ENCODE results near the gene NEO1.

Gene NEO1

DNA sequence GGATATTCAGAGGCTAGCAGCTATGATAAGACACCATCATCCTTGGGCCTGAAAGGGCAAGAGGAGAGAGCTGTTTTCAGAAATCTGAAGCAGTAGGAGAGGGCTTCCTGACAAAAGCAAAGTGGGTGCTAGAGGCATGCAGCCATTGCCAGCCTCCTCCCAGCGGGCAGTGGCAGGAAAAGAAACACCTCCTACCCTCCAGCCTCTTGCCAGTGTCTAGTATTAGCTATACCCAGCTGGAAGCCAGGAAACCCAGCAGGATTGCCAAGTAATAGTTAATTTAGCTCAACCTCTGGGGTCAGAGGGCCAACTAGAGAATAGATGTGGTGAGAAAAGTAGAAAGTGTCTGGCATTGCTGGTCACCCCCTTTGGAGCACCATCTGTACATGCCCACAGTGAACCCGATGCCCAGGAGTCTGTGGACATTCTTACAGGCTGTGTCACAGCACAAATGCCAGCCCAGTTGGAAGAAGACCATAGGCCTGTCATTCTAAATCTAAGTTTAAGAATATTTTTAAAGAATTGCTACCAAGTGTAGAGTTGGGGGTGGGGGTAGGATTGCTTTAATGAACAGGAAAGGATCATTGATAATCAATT lies 231.2 kb downstream of the NEO1 start:
- TF ChIP-seq, protein P1, sequence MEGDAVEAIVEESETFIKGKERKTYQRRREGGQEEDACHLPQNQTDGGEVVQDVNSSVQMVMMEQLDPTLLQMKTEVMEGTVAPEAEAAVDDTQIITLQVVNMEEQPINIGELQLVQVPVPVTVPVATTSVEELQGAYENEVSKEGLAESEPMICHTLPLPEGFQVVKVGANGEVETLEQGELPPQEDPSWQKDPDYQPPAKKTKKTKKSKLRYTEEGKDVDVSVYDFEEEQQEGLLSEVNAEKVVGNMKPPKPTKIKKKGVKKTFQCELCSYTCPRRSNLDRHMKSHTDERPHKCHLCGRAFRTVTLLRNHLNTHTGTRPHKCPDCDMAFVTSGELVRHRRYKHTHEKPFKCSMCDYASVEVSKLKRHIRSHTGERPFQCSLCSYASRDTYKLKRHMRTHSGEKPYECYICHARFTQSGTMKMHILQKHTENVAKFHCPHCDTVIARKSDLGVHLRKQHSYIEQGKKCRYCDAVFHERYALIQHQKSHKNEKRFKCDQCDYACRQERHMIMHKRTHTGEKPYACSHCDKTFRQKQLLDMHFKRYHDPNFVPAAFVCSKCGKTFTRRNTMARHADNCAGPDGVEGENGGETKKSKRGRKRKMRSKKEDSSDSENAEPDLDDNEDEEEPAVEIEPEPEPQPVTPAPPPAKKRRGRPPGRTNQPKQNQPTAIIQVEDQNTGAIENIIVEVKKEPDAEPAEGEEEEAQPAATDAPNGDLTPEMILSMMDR (IDR thresholded peaks at IDR 0.05), result no peak

DNA sequence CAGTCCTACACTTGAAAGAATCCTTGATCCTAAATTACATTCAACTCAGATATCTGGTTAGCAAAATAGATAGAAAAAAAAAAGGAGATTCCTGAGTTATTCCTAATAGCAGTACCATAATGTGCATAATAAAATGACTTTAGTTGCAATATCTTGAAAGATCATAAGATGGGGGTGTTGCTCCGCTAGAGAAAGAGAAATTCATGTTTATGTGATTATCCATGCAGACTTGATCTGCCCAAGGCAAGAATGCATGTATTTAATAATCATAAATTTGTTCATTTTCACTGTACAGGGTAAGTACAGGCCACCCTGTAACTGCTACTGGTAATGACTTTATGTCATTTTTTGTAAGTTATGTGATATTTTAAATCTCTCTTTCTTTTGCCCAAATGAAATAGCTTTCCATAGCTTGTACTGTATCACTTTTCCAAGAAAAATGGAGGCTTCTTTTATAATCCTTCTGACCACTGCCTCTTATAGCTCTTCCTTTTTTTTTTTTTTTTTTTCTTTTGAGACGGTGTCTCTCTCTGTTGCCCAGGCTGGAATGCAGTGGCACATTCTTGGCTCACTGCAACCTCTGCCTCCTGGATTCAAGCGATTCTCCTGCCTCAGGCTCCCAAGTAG lies 231.9 kb downstream of the NEO1 start:
- TF ChIP-seq, protein P1 (IDR thresholded peaks at IDR 0.05), result no peak; the same call in 1 of the 2 replicates

DNA sequence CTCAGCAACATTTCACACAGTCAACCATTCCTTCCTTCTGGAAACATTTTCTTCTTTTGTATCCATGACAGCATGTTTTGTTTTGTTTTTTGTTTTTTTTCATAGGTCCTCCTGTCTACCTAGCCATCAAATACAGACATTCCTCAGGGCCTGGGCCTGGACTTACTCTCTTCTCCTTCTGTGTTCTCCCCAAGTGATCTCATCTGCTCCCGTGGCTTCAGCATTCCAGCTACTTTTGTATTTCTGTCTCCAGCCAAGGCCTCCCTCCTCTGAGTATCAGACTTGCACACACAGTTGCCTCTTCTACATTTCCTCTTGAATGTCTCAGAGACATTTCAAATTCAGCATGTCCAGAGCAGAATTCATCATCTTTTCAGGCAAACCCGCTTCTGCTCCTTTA lies 234.0 kb downstream of the NEO1 start:
- TF ChIP-seq, protein P1 (IDR thresholded peaks at IDR 0.05), result no peak

DNA sequence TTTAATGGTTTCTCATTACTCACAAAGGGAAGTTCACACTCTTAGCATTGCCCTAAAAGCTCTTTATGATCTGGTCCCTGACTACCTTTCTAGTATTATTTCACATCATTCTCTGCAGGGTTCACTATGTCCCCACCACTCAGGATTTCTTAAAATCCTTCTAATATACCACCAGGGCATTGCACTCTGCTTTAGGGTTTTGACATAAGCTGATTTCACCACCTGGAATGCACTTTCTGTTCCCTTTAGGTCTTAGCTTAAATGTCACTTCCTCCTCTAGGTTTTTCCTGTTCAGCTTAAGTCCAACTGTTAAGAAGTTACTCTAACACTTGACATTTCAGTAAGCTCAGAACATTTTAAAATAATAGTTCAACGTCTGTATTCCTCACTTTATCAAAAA lies 234.8 kb downstream of the NEO1 start:
- TF ChIP-seq, protein P1 (IDR thresholded peaks at IDR 0.05), result no peak

DNA sequence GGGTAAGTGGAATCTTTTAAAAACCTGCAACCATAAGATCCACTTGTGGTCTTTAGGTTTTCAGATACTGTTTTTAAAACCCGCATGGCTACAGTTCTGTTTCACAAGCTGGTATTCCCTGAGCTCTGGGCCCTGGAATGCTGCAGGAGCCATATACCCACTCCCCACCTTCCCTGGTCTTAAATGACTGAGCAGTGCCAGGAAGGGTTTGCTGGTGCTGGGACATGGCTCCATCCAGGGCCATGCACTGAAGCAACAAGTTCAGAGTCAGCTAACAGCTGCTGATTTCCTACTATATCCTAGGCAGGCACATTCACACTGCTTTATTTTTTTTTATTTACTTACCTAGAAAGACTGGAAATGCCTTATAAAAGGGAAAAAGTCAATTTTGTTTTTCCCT lies 239.2 kb downstream of the NEO1 start:
- TF ChIP-seq, protein P1 (IDR thresholded peaks at IDR 0.05), result no peak

DNA sequence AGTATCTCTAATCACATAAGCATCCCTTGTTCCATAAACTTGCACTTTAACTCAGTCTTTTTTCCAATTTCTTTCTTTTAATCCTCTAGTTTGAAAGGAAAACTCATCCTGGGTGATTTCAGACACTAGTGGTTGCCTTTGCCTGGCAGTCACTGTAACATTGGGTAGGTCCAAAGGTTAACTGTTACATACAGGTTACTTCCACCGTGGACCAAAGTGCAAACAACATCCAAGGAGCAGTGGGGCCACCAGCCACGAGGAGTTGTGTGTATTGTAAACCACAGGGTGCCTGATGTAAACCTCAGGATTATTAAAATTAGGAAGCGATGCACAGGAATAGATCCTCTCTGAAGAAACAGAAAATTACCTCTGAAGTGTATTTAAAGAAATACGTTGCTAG lies 241.5 kb downstream of the NEO1 start:
- TF ChIP-seq, protein P1 (IDR thresholded peaks at IDR 0.05), result no peak

DNA sequence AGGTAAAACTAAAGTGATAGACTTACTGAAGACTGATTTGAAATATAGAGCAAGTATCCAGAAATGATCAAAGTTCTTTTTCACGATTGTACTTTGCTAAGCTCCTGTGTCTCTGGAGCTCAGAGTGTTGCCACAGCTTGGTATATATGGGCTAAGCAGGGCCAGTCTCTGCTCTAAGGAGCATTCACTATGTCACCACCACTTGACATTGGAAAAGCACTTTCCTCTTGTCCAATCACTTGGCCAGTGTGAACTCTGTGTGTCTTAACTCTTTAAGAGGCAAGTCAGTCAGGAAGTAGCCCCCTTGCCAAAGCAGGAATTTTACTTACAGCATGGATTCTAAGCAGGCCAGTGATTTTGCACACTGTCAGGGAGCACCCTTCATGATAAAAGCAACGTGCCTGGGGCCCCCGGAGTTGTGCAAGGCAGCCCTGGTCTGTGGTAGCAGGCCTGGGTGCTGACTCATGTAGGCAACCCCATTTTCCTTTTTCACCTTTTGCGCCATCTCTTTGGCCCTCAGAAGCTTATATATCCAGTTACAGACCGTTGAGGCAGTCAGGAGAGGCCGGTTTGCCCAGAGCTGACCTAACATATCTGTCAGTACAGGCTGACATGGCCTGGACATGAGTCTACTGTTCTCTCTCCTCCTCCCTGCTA lies 243.5 kb downstream of the NEO1 start:
- TF ChIP-seq, protein P1 (IDR thresholded peaks at IDR 0.05), result no peak
